GM18909 (cell line): Measurements from ENCODE around the gene ABHD15.

ENCODE experiments used
- ATAC-seq: cut with Tn5 transposase; IDR thresholded peaks from one replicate; pipeline ENCODE4 v1.9.1; 2021; ENCODE audit warnings: mild to moderate bottlenecking; ENCODE audit not compliant: unreplicated experiment, poor library complexity

Gene ABHD15

DNA sequence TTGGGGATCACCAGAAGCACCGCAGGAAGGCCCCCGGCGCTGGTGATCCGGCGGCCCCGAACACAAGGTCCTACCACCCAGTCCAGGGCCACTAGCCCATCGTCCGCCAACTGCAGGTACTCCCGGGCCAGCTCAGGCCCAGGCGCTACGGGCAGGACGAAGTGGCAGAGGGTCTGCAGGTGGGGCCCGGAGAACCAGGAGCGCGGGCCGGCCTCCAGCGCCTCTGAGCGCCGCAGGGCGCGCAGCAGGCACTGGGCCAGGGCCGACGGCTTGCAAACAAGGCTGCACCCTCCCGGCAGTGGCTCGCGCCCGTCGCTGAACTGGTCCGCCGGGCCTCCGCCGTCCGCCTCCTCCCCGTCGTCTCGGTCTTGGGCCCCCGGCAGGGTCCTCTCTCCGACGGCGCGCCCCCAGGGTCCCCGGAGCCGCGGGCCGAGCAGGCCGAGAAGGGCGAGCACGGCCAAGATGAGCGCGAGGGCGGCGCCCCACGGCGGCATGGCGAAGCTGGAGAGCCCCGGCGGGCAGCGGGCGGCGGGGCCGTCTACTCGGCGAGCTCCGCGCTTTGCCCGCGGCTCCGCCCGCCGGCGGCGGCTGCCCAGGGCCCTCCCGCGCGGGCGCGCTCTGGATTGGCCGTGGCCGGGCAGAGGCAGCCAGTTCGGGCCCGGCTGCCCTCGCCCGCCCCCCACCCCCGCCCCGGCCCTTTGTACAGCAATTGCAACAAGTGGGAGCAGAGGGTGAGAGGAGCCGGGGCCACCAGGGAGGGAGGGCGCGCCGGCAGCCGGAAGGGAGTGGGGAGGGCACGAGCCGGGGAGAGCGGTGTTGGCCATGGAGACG, at the start of gene ABHD15:
Gene ABHD15 (minus strand): TSS at position 565 of the 831 bp plus-strand sequence. CDS start 71 bp downstream, at position 494.
- peak; percentile 27 for ATAC-seq

- peak; percentile 57 for ATAC-seq
Observed at GRCh38 chr17:29615492-29616299, 48.9 kb upstream of the ABHD15 start.

DNA sequence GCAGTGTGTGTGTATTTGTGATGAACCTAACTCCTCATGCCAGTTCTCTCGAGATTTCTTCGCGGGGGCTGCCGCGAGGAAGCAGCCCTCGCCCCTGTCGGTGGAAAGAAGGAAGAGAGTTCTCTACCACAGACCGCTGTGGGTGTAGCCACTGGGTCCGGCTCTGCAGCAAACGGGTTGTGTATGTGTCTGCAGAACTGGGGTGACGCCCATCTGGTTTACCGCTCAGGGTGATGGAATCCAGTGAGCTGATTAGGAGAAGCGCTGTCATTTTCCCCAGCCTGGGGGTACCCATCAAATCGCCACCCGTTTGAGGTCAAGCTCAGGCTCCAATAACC, 48.2 kb upstream of the ABHD15 start:
- no peak for ATAC-seq

DNA sequence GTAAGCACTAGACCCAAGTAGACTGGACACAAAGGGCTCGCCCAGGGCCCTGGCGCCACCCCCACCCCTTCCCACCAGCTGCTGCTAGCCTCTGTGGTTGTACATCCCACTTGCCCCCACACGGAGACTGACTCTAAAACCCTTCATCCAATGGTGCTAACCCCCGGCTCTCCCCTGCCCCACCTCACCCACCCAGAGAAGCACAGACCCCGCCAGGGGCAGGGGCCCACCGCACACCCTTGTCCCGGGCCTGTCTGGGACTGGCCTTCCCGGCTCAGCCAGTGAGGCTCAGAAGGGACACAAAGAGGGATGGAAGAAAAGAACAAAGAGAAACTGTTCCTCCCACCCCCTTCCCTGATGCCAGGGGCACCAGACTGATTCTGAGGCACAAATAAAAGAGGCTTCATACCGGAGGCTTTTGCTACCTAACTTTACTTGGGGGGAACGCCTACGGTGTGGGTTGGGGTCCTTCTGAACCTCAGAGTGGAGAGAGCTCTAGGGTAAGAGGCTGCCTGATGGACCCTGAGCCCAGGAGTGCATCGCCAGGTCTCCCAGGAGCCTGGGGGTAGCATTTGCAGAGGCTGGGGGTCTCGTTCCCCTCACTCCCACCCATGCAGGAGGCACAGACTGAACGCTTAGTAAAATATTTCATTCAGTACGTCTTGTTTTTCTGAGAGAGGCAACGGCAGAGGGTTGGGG, 47.7 kb upstream of the ABHD15 start:
- ATAC-seq, result no peak

DNA sequence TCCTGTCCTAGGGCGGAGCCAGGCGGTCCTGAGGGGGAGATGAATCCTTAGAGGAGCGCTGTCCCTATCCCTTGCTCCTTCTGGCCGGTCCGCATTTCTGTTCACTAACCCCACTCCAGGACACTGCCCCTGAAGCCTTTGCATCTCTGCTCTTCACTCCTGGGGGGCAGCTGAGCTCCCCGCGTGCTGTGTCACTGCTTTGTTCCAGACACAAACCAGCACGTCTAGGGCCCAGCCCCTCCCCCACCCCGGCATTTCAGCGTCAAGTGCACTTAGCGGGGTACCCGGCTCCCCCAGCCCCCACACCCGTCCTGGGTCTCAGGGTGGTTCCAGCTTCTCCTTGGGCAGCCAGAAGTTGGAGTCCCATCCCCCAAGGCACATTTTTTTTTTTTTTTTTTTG, 47.0 kb upstream of the ABHD15 start:
- no peak for ATAC-seq

GRCh38 chr17:29613352-29613837, 46.6 kb upstream of the ABHD15 start:
- ATAC-seq, result peak; percentile 37

- ATAC-seq, result no peak
Observed at GRCh38 chr17:29612404-29613280, 45.8 kb upstream of the ABHD15 start.

- ATAC-seq, result no peak
Observed at GRCh38 chr17:29612094-29612403, 45.2 kb upstream of the ABHD15 start.

DNA sequence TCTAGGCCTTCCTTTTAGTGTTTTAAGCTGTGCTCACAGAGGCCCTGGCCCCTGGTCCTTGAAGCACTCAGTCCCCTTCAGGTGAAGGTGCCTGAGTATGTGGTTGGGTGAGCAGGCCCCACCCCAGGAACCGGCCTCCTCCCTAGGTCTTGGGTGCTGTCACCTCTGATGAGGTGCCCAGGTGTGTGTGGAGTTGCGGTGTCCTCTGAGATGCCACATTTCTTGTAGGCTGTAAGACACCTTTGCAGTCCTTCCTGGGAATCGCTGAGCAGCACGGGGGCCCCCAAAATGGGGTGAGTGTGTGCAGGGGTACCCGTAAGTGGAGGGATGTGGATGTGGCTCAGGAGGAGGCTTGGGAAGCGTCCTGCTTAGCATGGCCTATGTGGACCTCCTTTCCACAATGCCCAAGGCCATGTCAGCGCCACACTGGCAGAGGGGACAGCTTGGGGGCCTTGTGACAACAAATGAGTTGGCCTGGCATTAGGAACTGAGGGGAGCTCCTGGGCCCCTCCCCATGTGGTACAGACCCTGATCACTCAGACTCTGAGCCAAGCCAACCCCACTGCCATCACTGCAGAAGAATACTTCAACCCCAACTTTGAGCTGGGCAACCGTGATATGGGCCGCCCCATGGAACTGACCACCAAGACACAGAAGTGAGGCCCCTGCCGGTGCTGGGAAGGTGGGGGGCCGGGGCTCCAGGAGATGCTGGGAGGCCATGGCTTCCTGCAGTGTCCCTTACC, 44.7 kb upstream of the ABHD15 start:
- no peak for ATAC-seq

- no peak for ATAC-seq
Observed at GRCh38 chr17:29610395-29610794, 43.6 kb upstream of the ABHD15 start.

DNA sequence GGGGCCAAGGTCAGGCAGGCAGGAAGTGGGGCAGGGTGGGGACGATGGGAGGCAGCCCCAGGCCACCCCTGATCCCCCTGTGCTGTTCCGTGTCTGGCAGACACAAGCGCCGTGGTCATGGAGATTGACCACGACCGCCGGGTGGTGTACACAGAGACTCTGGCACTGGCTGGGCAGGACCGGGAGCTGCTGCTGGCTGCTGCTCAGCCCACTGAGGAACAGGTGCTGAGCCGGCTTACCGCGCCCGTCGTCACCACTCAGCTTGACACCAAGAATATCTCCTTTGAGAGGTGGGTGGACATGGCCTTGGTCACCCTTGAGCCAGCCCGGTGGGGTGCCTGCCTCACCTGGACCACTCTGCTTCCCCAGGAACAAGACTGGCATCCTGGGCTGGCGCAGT, 42.1 kb upstream of the ABHD15 start:
- ATAC-seq, result no peak

DNA sequence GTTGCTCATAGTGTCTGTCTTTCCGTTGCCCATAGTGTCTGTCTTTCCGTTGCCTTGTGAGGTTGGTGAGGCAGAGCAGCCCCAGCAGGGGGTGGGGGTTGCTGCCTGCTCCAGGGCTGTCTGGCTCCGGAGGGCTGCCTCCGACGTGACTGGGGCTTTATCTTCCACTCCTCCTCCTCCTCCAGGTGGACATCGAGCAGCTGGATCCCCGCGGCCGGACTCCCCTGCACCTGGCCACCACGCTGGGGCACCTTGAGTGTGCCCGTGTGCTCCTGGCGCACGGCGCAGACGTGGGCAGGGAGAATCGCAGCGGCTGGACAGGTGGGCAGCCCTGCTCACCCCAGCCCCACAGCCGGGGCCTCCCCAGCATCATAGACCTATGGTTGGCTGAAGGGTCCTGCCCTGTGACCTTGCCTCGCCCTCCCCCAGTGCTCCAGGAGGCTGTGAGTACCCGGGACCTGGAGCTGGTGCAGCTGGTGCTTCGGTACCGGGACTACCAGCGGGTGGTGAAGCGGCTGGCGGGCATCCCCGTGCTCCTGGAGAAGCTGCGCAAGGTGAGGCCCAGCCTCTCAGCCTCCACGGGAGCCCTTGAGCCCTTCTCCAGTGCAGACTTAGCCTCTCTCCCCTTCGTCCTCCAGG, 40.8 kb upstream of the ABHD15 start:
- no peak for ATAC-seq

DNA sequence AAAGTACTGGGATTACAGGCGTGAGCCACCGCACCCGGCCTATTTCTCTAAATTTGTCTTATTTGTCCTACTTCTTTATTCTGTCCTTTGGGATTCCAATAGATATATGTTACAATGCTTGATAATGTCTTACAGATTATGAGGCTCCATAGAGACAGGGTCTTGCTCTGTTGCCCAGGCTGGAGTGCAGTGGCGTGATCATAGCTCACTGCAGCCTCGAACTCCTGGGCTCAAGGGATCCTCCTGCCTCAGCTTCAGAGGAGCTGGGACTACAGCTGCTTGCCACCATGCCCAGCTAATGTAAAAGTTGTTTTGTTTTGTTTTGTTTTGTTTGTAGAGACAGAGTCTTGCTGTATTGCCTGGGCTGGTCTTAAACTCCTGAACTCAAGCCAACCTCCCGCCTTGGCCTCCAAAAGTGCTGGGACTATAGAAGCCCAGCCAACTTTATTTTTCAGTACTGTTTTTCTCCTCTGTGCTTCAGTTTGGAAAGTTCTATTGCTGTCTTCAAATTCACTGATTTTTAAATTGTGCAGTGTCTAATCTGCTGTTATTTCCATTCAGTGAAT, 36.4 kb upstream of the ABHD15 start:
- no peak for ATAC-seq

GRCh38 chr17:29597361-29598172, 30.7 kb upstream of the ABHD15 start:
- ATAC-seq, result no peak

- ATAC-seq, result no peak
Observed at GRCh38 chr17:29596811-29597210, 30.0 kb upstream of the ABHD15 start.

- ATAC-seq, result no peak
Observed at GRCh38 chr17:29595943-29596774, 29.3 kb upstream of the ABHD15 start.
